ENCODE measurements around the gene ACO2.

The ACO2 gene

GRCh38 chr22:41488596-41489385, 19.9 kb downstream of the ACO2 start:
- no peaks in the 10 kb centered on the region for H3K27me3 ChIP-seq (ENCODE audit: low read depth)
- peaks cover 22% of the 10 kb centered on the region for H3K4me1 ChIP-seq
- no peak overlapping the region for H3K4me3 ChIP-seq
- H3K36me3 ChIP-seq (replicated peaks): 0 out of 2 replicates have a peak, but pooled peaks cover 7% of the 10 kb centered on the region
- in situ Hi-C loops (cut with MboI; ENCODE audit: low sequenced_read_pairs): no loop called here
- no peaks in the 10 kb centered on the region for H3K9me3 ChIP-seq
- DNase-seq (ENCODE audit: low spot score in 2 of 2): no peak

GRCh38 chr22:41491374-41492100, 22.6 kb downstream of the ACO2 start:
- Histone ChIP-seq H3K4me1 (peaks cover 22% of the 10 kb centered on the region), H3K36me3 (replicated peaks) (0 out of 2 replicates have a peak, but pooled peaks cover 7% of the 10 kb centered on the region), H3K9me3 (no peaks in the 10 kb centered on the region), H3K27me3 (ENCODE audit: low read depth) (no peaks in the 10 kb centered on the region), H3K4me3 (no peak overlapping the region)
- DNase-seq (ENCODE audit: low spot score in 2 of 2): no peak
- in situ Hi-C loops (cut with MboI; ENCODE audit: low sequenced_read_pairs): no loop called here

GRCh38 chr22:41498303-41498835, 29.5 kb downstream of the ACO2 start:
- H3K36me3 ChIP-seq (replicated peaks): peaks cover 17% of the 10 kb centered on the region
- H3K27me3 ChIP-seq (ENCODE audit: low read depth): no peaks in the 10 kb centered on the region
- no peaks in the 10 kb centered on the region for H3K9me3 ChIP-seq
- in situ Hi-C loops (cut with MboI; ENCODE audit: low sequenced_read_pairs): no loop called here
- H3K4me1 ChIP-seq: no peaks in the 10 kb centered on the region
- DNase-seq (ENCODE audit: low spot score in 2 of 2): no peak
- no peak overlapping the region for H3K4me3 ChIP-seq

GRCh38 chr22:41499624-41500280, 30.8 kb downstream of the ACO2 start:
- in situ Hi-C loops (cut with MboI; ENCODE audit: low sequenced_read_pairs): no loop called here
- Histone ChIP-seq H3K27me3 (ENCODE audit: low read depth) (no peaks in the 10 kb centered on the region), H3K9me3 (no peaks in the 10 kb centered on the region), H3K36me3 (replicated peaks) (peaks cover 26% of the 10 kb centered on the region), H3K4me1 (no peaks in the 10 kb centered on the region), H3K4me3 (no peak overlapping the region)
- DNase-seq (ENCODE audit: low spot score in 2 of 2): no peak

- peaks cover 26% of the 10 kb centered on the region for H3K36me3 ChIP-seq (replicated peaks)
- no peaks in the 10 kb centered on the region for H3K27me3 ChIP-seq (ENCODE audit: low read depth)
- no peak overlapping the region for H3K4me3 ChIP-seq
- in situ Hi-C loops (cut with MboI; ENCODE audit: low sequenced_read_pairs): no loop called here
- no peaks in the 10 kb centered on the region for H3K4me1 ChIP-seq
- no peak for DNase-seq (ENCODE audit: low spot score in 2 of 2)
- no peaks in the 10 kb centered on the region for H3K9me3 ChIP-seq
Observed at GRCh38 chr22:41500303-41500702, 31.4 kb downstream of the ACO2 start.

- Histone ChIP-seq H3K4me3 (no peak overlapping the region), H3K27me3 (ENCODE audit: low read depth) (no peaks in the 10 kb centered on the region), H3K36me3 (replicated peaks) (peaks cover 26% of the 10 kb centered on the region), H3K4me1 (no peaks in the 10 kb centered on the region), H3K9me3 (no peaks in the 10 kb centered on the region)
- no peak for DNase-seq (ENCODE audit: low spot score in 2 of 2)
- in situ Hi-C loops (cut with MboI; ENCODE audit: low sequenced_read_pairs): no loop called here
Observed at GRCh38 chr22:41501209-41501608, 32.3 kb downstream of the ACO2 start.

GRCh38 chr22:41504397-41504796, 35.5 kb downstream of the ACO2 start:
- peaks cover 34% of the 10 kb centered on the region for H3K36me3 ChIP-seq (replicated peaks)
- no peak overlapping the region for H3K4me3 ChIP-seq
- in situ Hi-C loops (cut with MboI; ENCODE audit: low sequenced_read_pairs): no loop called here
- no peaks in the 10 kb centered on the region for H3K9me3 ChIP-seq
- H3K27me3 ChIP-seq (ENCODE audit: low read depth): no peaks in the 10 kb centered on the region
- no peak for DNase-seq (ENCODE audit: low spot score in 2 of 2)
- no peaks in the 10 kb centered on the region for H3K4me1 ChIP-seq

- no peaks in the 10 kb centered on the region for H3K27me3 ChIP-seq (ENCODE audit: low read depth)
- peaks cover 30% of the 10 kb centered on the region for H3K36me3 ChIP-seq (replicated peaks)
- no peak for DNase-seq (ENCODE audit: low spot score in 2 of 2)
- in situ Hi-C loops (cut with MboI; ENCODE audit: low sequenced_read_pairs): no loop called here
- H3K9me3 ChIP-seq: no peaks in the 10 kb centered on the region
- no peak overlapping the region for H3K4me3 ChIP-seq
- H3K4me1 ChIP-seq: no peaks in the 10 kb centered on the region
Observed at GRCh38 chr22:41504816-41505215, 35.9 kb downstream of the ACO2 start.

- Histone ChIP-seq H3K36me3 (replicated peaks) (peaks cover 32% of the 10 kb centered on the region), H3K9me3 (no peaks in the 10 kb centered on the region), H3K4me3 (no peak overlapping the region), H3K4me1 (no peaks in the 10 kb centered on the region), H3K27me3 (ENCODE audit: low read depth) (no peaks in the 10 kb centered on the region)
- no peak for DNase-seq (ENCODE audit: low spot score in 2 of 2)
- in situ Hi-C loops (cut with MboI; ENCODE audit: low sequenced_read_pairs): no loop called here
Observed at GRCh38 chr22:41505511-41506220, 36.7 kb downstream of the ACO2 start.

GRCh38 chr22:41507330-41508063, 38.6 kb downstream of the ACO2 start:
- Histone ChIP-seq H3K4me1 (no peaks in the 10 kb centered on the region; the same call in 1 of the 2 replicates), H3K9me3 (no peaks in the 10 kb centered on the region), H3K27me3 (ENCODE audit: low read depth) (no peaks in the 10 kb centered on the region), H3K4me3 (no peak overlapping the region), H3K36me3 (replicated peaks) (peaks cover 37% of the 10 kb centered on the region)
- in situ Hi-C loops (cut with MboI; ENCODE audit: low sequenced_read_pairs): no loop called here
- DNase-seq (ENCODE audit: low spot score in 2 of 2): no peak

GRCh38 chr22:41508770-41509170, 39.9 kb downstream of the ACO2 start:
- H3K4me1 ChIP-seq: peaks cover 2% of the 10 kb centered on the region; the same call in 1 of the 2 replicates
- no peak for DNase-seq (ENCODE audit: low spot score in 2 of 2)
- H3K9me3 ChIP-seq: no peaks in the 10 kb centered on the region
- in situ Hi-C loops (cut with MboI; ENCODE audit: low sequenced_read_pairs): no loop called here
- no peak overlapping the region for H3K4me3 ChIP-seq
- H3K27me3 ChIP-seq (ENCODE audit: low read depth): no peaks in the 10 kb centered on the region
- peaks cover 45% of the 10 kb centered on the region for H3K36me3 ChIP-seq (replicated peaks)

GRCh38 chr22:41511521-41511968, 42.6 kb downstream of the ACO2 start:
- in situ Hi-C loops (cut with MboI; ENCODE audit: low sequenced_read_pairs): no loop called here

More at GRCh38 chr22:41511521-41511968, 42.6 kb downstream of the ACO2 start:
- Histone ChIP-seq H3K9me3 (no peaks in the 10 kb centered on the region), H3K4me1 (peaks cover 2% of the 10 kb centered on the region; the same call in 1 of the 2 replicates), H3K36me3 (replicated peaks) (peaks cover 62% of the 10 kb centered on the region), H3K4me3 (no peak overlapping the region), H3K27me3 (ENCODE audit: low read depth) (no peaks in the 10 kb centered on the region)
- no peak for DNase-seq (ENCODE audit: low spot score in 2 of 2)
